NT2/D1 (cell line): ENCODE data around the gene DHX38.

ENCODE experiments used
- DNase-seq: peaks from one replicate; pipeline ENCODE4 v3.0.0-alpha.2; 2011; ENCODE audit warnings: low read depth, low spot score
- H3K27me3 ChIP-seq: 2 replicates; pipeline ENCODE4 v1.6.0; 2011; ENCODE audit warnings: mild to moderate bottlenecking; ENCODE audit not compliant: insufficient read length, insufficient read depth
- H3K36me3 ChIP-seq: 2 replicates; pipeline ENCODE4 v1.6.1; 2011; ENCODE audit warnings: mild to moderate bottlenecking, low read length, mixed read lengths; ENCODE audit not compliant: insufficient read depth, insufficient read length
- H3K4me1 ChIP-seq: 2 replicates; pipeline ENCODE4 v1.5.1; 2011; ENCODE audit not compliant: insufficient read depth, insufficient read length
- H3K4me3 ChIP-seq: 2 replicates; pipeline ENCODE4 v1.5.1; 2011; ENCODE audit warnings: low read depth; ENCODE audit not compliant: insufficient read length
- H3K9ac ChIP-seq: 2 replicates; pipeline ENCODE4 v1.6.0; 2011; ENCODE audit warnings: low read depth; ENCODE audit not compliant: insufficient read length
- H3K9me3 ChIP-seq: 2 replicates; pipeline ENCODE4 v1.5.1; 2011; ENCODE audit warnings: mild to moderate bottlenecking, low read length; ENCODE audit not compliant: insufficient read depth
- SUZ12 ChIP-seq: IDR thresholded peaks from 2 replicates; pipeline ENCODE4 v1.6.1; 2011; ENCODE audit not compliant: insufficient read length, insufficient read depth; ENCODE audit errors: extremely low read depth
- YY1 ChIP-seq: IDR thresholded peaks from 2 replicates; pipeline ENCODE4 v1.6.1; 2011; ENCODE audit not compliant: insufficient read length, insufficient read depth
- ZNF274 ChIP-seq: IDR thresholded peaks from 2 replicates; pipeline ENCODE4 v1.6.1; 2011; ENCODE audit warnings: mild to moderate bottlenecking, low read depth, low read length

Gene DHX38

DNA sequence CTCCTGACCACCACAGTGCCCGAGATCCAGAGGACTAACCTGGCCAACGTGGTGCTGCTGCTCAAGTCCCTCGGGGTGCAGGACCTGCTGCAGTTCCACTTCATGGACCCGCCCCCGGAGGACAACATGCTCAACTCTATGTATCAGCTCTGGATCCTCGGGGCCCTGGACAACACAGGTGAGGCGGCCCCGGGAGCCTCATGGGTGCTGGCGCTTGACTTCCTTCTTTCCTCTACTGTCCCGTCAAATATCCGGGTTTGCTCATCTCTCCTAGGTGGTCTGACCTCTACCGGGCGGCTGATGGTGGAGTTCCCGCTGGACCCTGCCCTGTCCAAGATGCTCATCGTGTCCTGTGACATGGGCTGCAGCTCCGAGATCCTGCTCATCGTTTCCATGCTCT, 13.7 kb downstream of the DHX38 start:
- no peak overlapping the region for H3K4me3 ChIP-seq
- no peaks in the 10 kb centered on the region for H3K9me3 ChIP-seq
- no peaks in the 10 kb centered on the region for H3K27me3 ChIP-seq
- DNase-seq, result no peak
- H3K4me1 ChIP-seq, result no peaks in the 10 kb centered on the region
- no peak for TF ChIP-seq ZNF274
- TF ChIP-seq SUZ12, result no peak
- no peak for TF ChIP-seq YY1
- H3K9ac ChIP-seq, result no peak overlapping the region
- H3K36me3 ChIP-seq, result peaks cover 100% of the 10 kb centered on the region

DNA sequence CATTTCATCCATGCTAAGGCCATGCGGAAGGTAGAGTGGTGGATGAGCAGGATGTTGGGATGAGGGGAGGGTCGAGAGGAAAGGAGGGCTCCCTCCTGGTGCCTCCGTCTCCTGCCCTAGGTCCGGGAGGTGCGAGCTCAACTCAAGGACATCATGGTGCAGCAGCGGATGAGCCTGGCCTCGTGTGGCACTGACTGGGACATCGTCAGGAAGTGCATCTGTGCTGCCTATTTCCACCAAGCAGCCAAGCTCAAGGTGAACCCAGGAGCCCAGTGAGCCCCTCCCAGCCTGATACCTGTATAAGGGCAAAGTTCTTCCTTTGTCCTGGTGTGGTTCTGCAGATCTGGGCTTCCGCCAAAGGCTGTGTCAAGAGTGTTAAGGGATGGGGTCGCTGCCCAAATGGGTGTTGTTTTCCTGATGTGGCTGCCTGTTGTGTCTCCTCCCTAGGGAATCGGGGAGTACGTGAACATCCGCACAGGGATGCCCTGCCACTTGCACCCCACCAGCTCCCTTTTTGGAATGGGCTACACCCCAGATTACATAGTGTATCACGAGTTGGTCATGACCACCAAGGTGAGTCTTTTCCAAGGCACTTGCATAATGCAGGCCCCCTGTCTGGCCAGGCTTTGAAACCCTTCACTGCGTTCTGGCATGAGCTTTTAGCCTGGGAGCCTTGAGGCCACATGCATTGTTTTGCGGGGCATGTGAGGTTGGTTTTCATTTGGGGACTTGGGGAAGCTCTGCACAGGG, 14.9 kb downstream of the DHX38 start:
- no peaks in the 10 kb centered on the region for H3K4me1 ChIP-seq
- no peaks in the 10 kb centered on the region for H3K9me3 ChIP-seq
- no peaks in the 10 kb centered on the region for H3K27me3 ChIP-seq
- TF ChIP-seq ZNF274 (no peak), YY1 (no peak), SUZ12 (no peak)
- no peak overlapping the region for H3K9ac ChIP-seq
- H3K4me3 ChIP-seq, result no peak overlapping the region
- H3K36me3 ChIP-seq, result peaks cover 100% of the 10 kb centered on the region
- no peak for DNase-seq

DNA sequence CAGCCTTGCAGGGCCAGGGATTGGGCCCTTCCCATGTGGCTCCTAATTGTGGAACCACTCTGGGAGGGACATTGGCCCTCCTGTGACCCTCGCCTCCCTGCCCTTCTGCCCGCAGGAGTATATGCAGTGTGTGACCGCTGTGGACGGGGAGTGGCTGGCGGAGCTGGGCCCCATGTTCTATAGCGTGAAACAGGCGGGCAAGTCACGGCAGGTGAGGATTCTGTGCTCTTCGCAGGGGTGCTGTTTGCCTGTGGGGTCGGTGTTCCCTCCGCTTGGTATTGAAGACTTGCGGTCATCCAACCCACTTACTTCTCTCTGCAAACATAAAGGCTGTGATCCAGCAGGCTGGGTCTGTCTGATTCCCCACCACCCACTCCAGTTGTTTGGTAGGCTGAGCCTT, 15.7 kb downstream of the DHX38 start:
- Histone ChIP-seq H3K9me3 (no peaks in the 10 kb centered on the region), H3K4me1 (no peaks in the 10 kb centered on the region), H3K9ac (no peak overlapping the region), H3K36me3 (peaks cover 98% of the 10 kb centered on the region), H3K27me3 (no peaks in the 10 kb centered on the region), H3K4me3 (no peak overlapping the region)
- no peak for DNase-seq
- no peak for TF ChIP-seq YY1
- no peak for TF ChIP-seq SUZ12
- TF ChIP-seq ZNF274, result no peak

DNA sequence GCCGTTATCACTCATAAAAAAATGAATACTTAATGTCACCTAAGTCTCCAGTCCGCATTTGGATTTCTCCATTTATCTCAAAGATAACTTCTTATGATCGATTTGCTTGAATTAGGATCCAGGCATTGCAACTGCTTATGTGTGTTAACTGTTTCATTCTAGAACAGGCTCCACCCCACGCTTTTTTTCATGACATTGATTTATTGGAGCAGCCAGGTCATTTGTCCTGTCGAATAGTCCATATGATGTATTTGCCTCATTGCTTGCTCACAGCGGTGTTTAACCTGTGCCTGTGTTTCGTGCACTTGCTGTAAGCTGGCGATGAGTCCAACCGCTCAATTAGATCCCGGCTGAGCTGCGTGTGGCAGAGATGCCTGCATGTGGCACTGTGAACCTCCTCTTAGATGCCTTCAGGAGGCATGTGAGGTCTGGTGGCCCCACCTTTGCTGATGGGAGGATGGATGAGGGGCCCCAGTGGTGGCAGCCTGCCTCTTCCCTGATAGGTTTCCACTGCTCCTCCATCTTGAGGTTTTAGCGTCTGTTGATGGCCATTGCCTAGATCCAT, 16.4 kb downstream of the DHX38 start:
- H3K36me3 ChIP-seq, result peaks cover 90% of the 10 kb centered on the region
- H3K4me3 ChIP-seq, result no peak overlapping the region
- H3K9ac ChIP-seq, result no peak overlapping the region
- no peaks in the 10 kb centered on the region for H3K9me3 ChIP-seq
- TF ChIP-seq YY1 (no peak), ZNF274 (no peak), SUZ12 (no peak)
- H3K27me3 ChIP-seq, result no peaks in the 10 kb centered on the region
- H3K4me1 ChIP-seq, result no peaks in the 10 kb centered on the region
- no peak for DNase-seq

DNA sequence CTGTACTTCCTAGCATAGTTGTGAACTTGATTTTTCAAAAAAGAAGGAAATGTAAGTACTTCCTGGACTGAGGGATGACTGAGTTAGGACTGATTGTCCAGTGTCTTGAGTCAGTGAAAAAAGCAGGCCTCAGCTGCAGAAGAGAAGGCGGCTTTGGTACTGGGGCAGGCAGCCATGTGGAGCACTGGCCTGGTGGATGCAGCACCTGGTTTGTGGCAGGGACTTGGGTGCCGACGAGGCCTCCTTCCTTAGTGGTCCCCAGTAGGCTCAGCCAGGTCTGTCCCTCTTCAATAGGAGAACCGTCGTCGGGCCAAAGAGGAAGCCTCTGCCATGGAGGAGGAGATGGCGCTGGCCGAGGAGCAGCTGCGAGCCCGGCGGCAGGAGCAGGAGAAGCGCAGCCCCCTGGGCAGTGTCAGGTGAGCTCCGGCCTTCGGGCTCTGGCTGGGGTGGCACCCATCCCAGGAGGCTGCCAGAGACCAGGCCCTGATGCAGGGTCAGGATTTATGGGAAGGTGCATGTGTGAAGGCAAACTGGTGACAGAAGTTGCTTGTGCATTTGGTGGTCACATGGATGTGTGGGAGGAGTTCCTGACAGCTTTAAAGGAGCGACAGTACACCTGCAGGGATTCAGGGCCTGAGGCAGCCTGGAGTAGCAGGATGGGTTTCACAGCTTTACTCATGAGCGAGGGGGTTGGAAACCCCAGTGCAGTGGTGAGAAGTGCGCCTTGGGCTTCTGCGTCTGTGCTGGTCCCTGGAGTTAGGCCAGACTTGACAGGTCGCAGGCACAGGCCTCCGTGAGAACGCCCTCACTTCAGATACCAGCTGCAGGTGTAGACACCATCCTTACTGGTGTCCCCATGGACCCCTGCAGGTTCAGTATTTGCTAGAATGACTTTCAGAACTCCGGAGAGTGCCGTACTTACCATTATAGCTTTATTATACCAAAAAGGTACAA, 17.3 kb downstream of the DHX38 start:
- no peaks in the 10 kb centered on the region for H3K4me1 ChIP-seq
- no peak overlapping the region for H3K4me3 ChIP-seq
- no peaks in the 10 kb centered on the region for H3K9me3 ChIP-seq
- peaks cover 82% of the 10 kb centered on the region for H3K36me3 ChIP-seq
- H3K9ac ChIP-seq, result no peak overlapping the region
- DNase-seq, result no peak
- H3K27me3 ChIP-seq, result no peaks in the 10 kb centered on the region
- TF ChIP-seq ZNF274 (no peak), YY1 (no peak), SUZ12 (no peak)

DNA sequence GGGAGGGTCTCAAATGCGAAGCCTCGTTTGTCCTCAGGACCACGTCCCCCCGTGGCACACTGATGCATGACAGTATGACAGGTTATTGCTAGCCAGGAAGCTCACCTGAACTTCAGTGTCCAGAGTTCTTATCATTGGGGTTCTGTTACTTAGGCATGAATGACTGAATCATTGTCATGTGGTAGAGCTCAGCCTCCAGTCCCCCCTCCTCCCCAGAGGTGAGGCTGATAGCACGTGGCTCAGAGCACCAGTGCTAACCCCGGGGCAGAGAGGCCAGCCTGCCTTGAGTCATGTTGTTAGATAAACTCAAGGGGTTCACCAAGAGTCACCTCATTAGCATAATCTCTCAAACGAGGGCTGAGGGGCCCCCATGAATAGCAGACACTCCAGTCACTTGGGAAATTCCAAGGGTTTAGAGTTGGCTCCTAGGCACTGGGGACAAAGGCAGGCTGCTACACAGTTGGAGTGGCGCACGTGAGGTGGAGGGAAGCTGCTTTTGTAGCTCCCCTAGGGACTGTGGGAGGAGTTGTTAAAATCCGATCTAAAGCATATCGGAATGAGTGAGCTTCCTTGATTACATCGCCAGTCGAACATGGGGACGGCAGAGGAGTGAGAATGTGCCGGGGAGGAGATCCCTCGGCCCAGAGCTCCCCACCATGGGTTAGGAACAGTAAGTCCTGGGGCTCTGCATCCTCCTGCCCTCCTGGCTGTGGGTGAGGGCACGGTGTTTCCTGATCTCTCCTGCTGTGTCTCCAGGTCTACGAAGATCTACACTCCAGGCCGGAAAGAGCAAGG, 18.2 kb downstream of the DHX38 start:
- H3K36me3 ChIP-seq, result peaks cover 72% of the 10 kb centered on the region
- no peak overlapping the region for H3K4me3 ChIP-seq
- H3K27me3 ChIP-seq, result no peaks in the 10 kb centered on the region
- no peak for TF ChIP-seq YY1
- TF ChIP-seq ZNF274, result no peak
- no peak for TF ChIP-seq SUZ12
- no peak for DNase-seq
- H3K9me3 ChIP-seq, result no peaks in the 10 kb centered on the region
- no peaks in the 10 kb centered on the region for H3K4me1 ChIP-seq
- no peak overlapping the region for H3K9ac ChIP-seq
